Right renal cortex interstitium (tissue), 3 donors: ENCODE results near the gene KRTAP4-16. TPM values are rescaled to one million over a fixed set of nuclear protein-coding genes. Genes with fewer than 3 reads are reported as not detected.
"Not testable (repeated sequence)": the region's sequence is repeated elsewhere in the genome, so short reads cannot be mapped to it uniquely, and the experiment has no call there.

ENCODE experiments used
- DNase-seq, 3 donors: peaks; one replicate each; pipeline ENCODE4 v3.0.0-alpha.2; 2013; ENCODE audit warnings: low read depth in 3 of 3, low spot score in 2 of 3
- polyA plus RNA-seq, 3 donors: library from polyadenylated mRNA; unstranded; fragments of 120-200 nt; gene quantifications; one replicate each; pipeline ENCODE4 v1.2.1, GENCODE V29; 2013; ENCODE audit not compliant: insufficient read length in 3 of 3

KRTAP4-16 gene
- polyA plus RNA-seq, 3 donors = not detected

GRCh38 chr17:41119696-41120690 lies 18.0 kb upstream of the KRTAP4-16 start:
- not testable (repeated sequence) for DNase-seq

- no peak for DNase-seq
Measured at GRCh38 chr17:41118721-41119120, 16.7 kb upstream of the KRTAP4-16 start.

- not testable (repeated sequence) for DNase-seq
Measured at GRCh38 chr17:41117846-41118386, 15.9 kb upstream of the KRTAP4-16 start, which contains the start of gene KRTAP4-11. Gene KRTAP4-11, minus strand, starts transcription at chr17:41118373. Its CDS starts 58 bp downstream, at chr17:41118315.

DNA sequence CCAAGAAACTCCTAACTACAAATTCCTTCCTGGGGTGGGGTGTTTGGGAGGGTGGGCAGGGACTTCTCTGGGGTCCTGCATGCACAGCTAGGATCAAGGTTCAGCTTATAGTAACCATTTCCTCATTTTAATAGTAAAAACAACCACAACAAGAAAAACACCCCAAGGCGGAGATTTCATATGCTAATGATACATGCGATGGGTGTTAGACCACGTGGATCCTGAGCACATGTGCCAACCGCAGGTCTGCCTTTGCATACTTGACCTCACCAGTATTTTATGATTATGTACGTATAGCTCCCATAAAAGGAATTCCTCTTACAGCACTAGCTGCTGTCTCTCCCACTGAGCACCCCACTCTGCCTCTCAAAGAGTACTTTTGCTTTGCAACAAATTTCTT lies 14.3 kb upstream of the KRTAP4-16 start:
- DNase-seq = no peak

DNA sequence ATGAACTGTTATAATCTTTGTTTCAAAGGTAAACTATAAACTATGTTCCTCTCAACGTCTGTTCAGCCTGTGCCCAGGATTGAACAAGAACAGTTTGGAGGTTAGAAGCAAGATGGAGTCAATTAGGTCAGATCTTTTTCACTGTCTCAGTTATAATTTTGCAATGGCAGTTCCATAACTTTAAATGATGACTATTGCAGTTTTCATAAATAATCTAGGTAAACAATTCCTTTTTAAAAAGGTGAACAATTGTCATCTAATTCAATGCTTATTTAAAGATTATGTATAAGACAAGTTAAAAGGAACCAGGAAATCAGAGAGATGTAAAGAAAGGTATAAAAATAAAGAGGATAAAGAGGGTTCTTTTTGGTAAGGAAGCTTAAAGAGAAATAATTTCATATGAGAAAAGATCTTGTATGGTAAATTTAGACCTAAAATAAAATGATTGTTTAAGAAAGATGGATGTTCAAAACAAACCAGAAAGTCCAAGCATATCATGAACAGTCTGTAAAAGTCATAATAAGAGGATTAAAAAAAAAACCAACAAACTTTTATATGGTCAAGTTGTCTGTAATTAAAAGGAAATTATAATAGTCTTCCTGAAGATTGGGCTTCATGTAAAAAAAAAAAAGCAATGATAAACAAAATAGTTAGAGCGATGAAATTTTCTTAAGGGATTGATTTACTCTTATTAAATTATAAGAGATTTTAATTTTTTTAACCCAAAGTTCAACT lies 9.3 kb upstream of the KRTAP4-16 start:
- DNase-seq = no peak

DNA sequence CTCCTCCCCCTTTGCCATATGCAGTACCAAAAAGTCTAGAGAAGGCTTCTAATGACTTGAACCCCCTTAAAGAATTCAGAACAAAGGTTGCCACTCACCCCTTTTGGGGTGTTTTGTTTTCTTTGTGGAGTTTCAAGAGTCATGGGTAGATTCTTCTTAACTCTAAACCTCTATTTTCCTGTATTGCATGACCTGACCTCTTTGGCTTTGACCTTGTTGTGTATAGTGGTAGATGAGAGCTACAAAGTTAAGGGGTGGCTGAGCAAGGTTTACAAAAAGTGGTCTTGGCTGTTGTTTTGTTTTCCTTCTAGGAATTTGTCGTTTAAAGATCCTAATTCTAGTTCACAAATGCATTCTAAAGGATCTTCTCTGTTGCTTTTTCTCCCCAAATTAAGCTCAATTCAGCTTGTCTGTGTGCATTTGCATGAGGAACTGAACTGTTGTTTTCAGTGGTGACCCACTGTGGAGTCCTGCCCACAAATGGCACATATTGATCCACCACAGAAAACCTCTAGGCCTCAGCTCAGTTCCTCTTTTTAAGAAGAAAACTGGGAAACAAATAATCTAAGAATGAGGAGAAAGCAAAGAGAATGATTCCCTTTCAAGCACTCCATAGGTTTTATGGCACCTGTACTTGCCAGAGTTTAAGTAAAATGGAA lies 6.8 kb upstream of the KRTAP4-16 start:
- not testable (repeated sequence) for DNase-seq

- no peak for DNase-seq
Measured at GRCh38 chr17:41107941-41108450, 6.0 kb upstream of the KRTAP4-16 start.

DNA sequence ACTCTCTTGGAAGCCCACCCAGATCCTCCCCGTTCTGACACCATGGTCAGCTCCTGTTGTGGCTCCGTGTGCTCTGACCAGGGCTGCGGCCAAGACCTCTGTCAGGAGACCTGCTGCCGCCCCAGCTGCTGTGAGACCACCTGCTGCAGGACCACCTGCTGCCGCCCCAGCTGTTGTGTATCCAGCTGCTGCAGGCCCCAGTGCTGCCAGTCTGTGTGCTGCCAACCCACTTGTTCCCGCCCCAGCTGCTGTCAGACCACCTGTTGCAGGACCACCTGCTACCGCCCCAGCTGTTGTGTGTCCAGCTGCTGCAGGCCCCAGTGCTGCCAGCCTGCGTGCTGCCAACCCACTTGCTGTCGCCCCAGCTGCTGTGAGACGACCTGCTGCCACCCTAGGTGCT lies 3.3 kb upstream of the KRTAP4-16 start, which contains the start of gene KRTAP4-9:
Gene KRTAP4-9, plus strand, starts transcription at position 43 of the 400 bp plus-strand sequence. Its CDS starts 0 bp downstream, at position 43.
- not testable (repeated sequence) for DNase-seq

GRCh38 chr17:41104386-41105038 lies 2.5 kb upstream of the KRTAP4-16 start:
- DNase-seq = not testable (repeated sequence)

DNA sequence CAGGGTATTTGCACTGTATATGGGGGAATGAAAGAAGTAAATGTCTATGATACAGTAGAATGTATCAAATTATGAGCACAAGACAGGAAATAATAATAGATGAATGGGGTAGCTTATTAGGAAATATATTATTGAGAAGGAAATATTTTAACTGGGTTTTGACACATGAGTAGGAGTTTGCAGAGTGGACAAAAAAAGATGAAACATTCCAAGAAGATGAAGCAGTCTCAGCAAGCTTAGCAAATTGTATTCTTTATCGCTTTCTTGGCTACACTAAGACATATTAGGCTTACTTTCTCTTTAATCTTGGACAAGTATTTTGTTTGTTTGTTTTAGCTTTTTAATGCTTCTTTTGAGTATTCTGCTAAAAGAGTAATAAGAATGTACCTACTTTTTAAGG lies 1.9 kb upstream of the KRTAP4-16 start:
- DNase-seq = no peak

DNA sequence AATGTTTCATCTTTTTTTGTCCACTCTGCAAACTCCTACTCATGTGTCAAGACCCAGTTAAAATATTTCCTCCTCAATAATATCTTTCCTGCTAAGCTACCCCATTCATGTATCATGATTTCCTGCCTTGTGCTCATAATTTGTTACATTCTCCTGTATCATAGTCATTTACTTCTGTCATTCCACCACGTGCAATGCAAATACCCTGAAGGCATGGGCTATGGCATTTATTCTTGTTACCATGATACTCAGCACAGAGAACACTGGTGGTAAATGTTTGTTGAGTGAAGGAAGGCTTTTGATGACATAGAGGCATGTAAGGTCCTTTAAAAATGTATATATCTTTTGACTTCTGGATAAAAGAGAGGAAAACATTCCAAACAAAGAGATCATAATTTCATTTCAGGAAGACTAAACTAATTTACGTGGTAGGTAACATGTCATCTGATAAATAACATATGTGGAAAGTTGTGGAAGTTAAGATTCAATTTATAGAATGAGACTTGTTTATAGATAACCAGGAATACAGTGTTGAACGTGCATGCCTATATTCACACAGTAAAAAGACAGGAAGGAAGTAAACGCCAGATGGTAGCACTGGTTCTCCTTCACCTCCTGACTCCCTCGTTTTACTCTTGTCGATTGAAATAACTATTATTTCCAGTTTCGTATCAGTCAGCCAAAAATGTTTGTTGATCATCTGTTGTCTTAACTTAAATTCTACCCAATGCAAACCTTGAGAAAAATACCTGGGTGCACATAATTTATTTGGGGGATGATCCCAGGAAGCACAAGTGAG lies 2.1 kb downstream of the KRTAP4-16 start:
- DNase-seq = not testable (repeated sequence)

- no peak for DNase-seq
Measured at GRCh38 chr17:41098481-41098880, 3.5 kb downstream of the KRTAP4-16 start.

DNA sequence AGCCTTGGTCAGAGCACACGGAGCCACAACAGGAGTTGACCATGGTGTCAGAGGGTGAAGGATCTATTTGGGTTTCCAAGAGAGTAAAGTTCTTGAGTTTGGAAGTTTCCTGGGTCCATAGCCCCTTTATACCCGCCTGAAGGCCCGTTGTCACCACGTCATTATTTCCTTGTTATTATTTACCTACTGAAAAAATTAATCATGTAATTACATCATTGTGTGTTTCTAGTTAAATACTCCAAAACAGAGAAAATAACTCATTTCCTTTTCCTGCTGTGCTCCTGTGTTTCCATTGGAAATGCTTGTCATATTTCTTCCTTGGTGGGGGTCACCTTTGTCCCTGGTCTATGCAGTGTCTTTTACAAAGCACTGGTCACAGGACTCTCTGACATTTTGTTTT lies 4.0 kb downstream of the KRTAP4-16 start, which contains the start of gene KRTAP4-8:
Gene KRTAP4-8, minus strand, starts transcription at position 101 of the 400 bp plus-strand sequence. Its CDS starts 58 bp downstream, at position 43.
- no peak for DNase-seq

DNA sequence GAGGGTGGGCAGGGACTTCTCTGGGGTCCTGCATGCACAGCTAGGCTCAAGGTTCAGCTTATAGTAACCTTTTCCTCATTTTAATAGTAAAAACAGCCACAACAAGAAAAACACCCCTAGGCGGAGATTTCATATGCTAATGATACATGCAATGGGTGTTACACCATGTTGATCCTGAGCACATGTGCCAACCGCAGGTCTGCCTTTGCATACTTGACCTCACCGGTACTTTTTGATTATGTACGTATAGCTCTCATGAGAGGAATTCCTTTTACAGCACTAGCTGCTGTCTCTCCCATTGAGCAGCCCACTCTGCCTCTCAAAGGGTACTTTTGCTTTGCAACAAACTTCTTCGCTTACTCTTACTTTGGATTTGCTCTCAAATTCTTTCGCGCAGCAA lies 6.0 kb downstream of the KRTAP4-16 start:
- no peak for DNase-seq

DNA sequence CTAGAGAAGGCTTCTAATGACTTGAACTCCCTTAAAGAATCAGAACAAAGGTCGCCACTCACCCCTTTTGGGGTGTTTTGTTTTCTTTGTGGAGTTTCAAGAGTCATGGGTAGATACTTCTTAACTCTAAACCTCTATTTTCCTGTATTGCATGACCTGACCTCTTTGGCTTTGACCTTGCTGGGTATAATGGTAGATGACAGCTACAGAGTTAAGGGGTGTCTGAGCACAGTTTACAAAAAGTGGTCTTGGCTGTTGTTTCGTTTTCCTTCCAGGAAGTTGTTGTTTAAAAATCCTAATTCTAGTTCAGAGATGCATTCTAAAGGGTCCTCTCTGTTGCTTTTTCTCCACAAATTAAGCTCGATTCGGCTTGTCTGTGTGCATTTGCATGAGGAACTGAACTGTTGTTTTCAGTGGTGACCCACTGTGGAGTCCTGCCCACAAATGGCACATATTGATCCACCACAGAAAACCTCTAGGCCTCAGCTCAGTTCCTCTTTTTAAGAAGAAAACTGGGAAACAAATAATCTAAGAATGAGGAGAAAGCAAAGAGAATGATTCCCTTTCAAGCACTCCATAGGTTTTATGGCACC lies 13.2 kb downstream of the KRTAP4-16 start:
- DNase-seq = not testable (repeated sequence)

- DNase-seq = not testable (repeated sequence)
Measured at GRCh38 chr17:41084100-41084856, 17.7 kb downstream of the KRTAP4-16 start, which contains the start of gene KRTAP4-7. Gene KRTAP4-7, plus strand, starts transcription at chr17:41084150. Its CDS starts 57 bp downstream, at chr17:41084207.

GRCh38 chr17:41083427-41083826 lies 18.6 kb downstream of the KRTAP4-16 start:
- DNase-seq = not testable (repeated sequence)
